ENCODE data around the gene GRAMD1C. TPM values are rescaled to one million over a fixed set of nuclear protein-coding genes. Genes with fewer than 3 reads are reported as not detected.

GRAMD1C gene
- total RNA-seq, 1 experiment from 2014 or later = 0.79 TPM

DNA sequence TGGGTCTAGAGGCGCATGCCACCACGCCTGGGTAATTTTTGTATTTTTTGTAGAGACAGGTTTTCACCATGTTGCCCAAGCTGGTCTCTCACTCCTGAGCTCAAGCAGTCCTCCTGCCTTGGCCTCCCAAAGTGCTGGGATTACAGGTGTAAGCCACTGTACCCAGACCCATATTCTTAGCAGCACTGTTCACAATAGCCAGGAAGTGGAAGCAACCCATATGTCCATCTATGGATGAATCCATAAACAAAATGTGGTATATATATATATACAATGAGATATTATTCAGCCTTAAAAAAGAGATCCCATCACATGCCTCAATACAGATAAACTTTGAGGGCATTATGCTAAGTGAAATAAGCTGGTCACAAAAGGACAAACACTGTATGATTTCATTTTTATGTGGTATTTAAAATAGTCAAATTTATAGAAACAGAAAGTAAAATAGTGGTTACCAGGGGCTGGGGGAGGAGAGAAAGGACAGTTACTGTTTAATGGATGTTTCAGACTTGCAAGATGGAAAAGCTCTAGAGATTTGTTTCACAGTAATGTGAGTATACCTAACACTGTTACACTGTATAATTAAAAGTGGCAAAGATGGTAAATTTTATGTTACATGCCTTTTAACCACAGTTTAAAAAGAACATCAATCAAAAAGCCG is 35.7 kb upstream of the GRAMD1C start:
- no peak for TF ChIP-seq CTCF (IDR thresholded peaks at IDR 0.05; ENCODE audit: unreplicated experiment)

GRCh38 chr3:113804661-113805060 is 33.9 kb upstream of the GRAMD1C start:
- Mint-ChIP-seq H3K36me3 (ENCODE audit: insufficient read depth, unreplicated experiment) (peaks cover 84% of the 10 kb centered on the region), H3K9me3 (ENCODE audit: unreplicated experiment) (no peaks in the 10 kb centered on the region), H3K27me3 (ENCODE audit: insufficient read depth, unreplicated experiment) (no peaks in the 10 kb centered on the region), H3K27ac (ENCODE audit: low read depth, unreplicated experiment) (no peak overlapping the region), H3K4me3 (ENCODE audit: unreplicated experiment) (no peak overlapping the region), H3K4me1 (ENCODE audit: insufficient read depth, unreplicated experiment) (no peaks in the 10 kb centered on the region)
- TF ChIP-seq CTCF (IDR thresholded peaks at IDR 0.05; ENCODE audit: unreplicated experiment) = no peak
- intact Hi-C loops (cut with micrococcal nuclease) = no loop called here
- DNase-seq (ENCODE audit: unreplicated experiment) = no peak
- ChIA-PET POLR2A (no interaction called here), CTCF (interaction anchor here (0.7 kb wide), 1 partner anchor 800 kb away, joined by 4 read pairs; no protein-coding TSS in a partner anchor)
- BruUV-seq (replicated peaks) = no TSS peak

More for the DNA sequence above, 35.7 kb upstream of the GRAMD1C start:
- Mint-ChIP-seq H3K27ac (ENCODE audit: low read depth, unreplicated experiment) (no peak overlapping the region), H3K4me3 (ENCODE audit: unreplicated experiment) (no peak overlapping the region), H3K36me3 (ENCODE audit: insufficient read depth, unreplicated experiment) (peaks cover 86% of the 10 kb centered on the region), H3K27me3 (ENCODE audit: insufficient read depth, unreplicated experiment) (no peaks in the 10 kb centered on the region), H3K9me3 (ENCODE audit: unreplicated experiment) (no peaks in the 10 kb centered on the region), H3K4me1 (ENCODE audit: insufficient read depth, unreplicated experiment) (no peaks in the 10 kb centered on the region)
- DNase-seq (ENCODE audit: unreplicated experiment) = no peak
- BruUV-seq (replicated peaks) = no TSS peak
- ChIA-PET CTCF (interaction anchor here (0.6 to 1.3 kb wide), 3 partner anchors 10 to 67 kb away, joined by 3 to 4 read pairs (median 3); partner anchors contain the start of gene GRAMD1C), POLR2A (interaction anchor here (1.3 to 2.9 kb wide), 3 partner anchors 14 to 55 kb away, joined by 3 to 11 read pairs (median 3); partner anchors contain the start of gene ATP6V1A)
- intact Hi-C loops (cut with micrococcal nuclease) = no loop called here

GRCh38 chr3:113805249-113805648 is 33.3 kb upstream of the GRAMD1C start:
- ChIA-PET POLR2A (no interaction called here), CTCF (interaction anchor here (0.7 to 1.1 kb wide), 2 partner anchors 39 to 800 kb away, joined by 4 to 9 read pairs; no protein-coding TSS in a partner anchor)
- no peak overlapping the region for H3K4me3 Mint-ChIP-seq (ENCODE audit: unreplicated experiment)
- H3K4me1 Mint-ChIP-seq (ENCODE audit: insufficient read depth, unreplicated experiment) = no peaks in the 10 kb centered on the region
- no peaks in the 10 kb centered on the region for H3K9me3 Mint-ChIP-seq (ENCODE audit: unreplicated experiment)
- no peaks in the 10 kb centered on the region for H3K27me3 Mint-ChIP-seq (ENCODE audit: insufficient read depth, unreplicated experiment)
- no peak for DNase-seq (ENCODE audit: unreplicated experiment)
- H3K27ac Mint-ChIP-seq (ENCODE audit: low read depth, unreplicated experiment) = no peak overlapping the region
- intact Hi-C loops (cut with micrococcal nuclease) = no loop called here
- H3K36me3 Mint-ChIP-seq (ENCODE audit: insufficient read depth, unreplicated experiment) = peaks cover 84% of the 10 kb centered on the region
- no TSS peak for BruUV-seq (replicated peaks)
- TF ChIP-seq CTCF (IDR thresholded peaks at IDR 0.05; ENCODE audit: unreplicated experiment) = no peak

GRCh38 chr3:113812854-113813253 is 25.7 kb upstream of the GRAMD1C start:
- POLR2A ChIA-PET = interaction anchor here (0.6 to 1.8 kb wide), 3 partner anchors 11 to 99 kb away, joined by 3 to 4 read pairs (median 3); no protein-coding TSS in a partner anchor
- no TSS peak for BruUV-seq (replicated peaks)
- no peak for TF ChIP-seq CTCF (IDR thresholded peaks at IDR 0.05; ENCODE audit: unreplicated experiment)
- no peaks in the 10 kb centered on the region for H3K27me3 Mint-ChIP-seq (ENCODE audit: insufficient read depth, unreplicated experiment)
- no peaks in the 10 kb centered on the region for H3K4me1 Mint-ChIP-seq (ENCODE audit: insufficient read depth, unreplicated experiment)
- peaks cover 39% of the 10 kb centered on the region for H3K36me3 Mint-ChIP-seq (ENCODE audit: insufficient read depth, unreplicated experiment)
- intact Hi-C loops (cut with micrococcal nuclease) = no loop called here
- no peaks in the 10 kb centered on the region for H3K9me3 Mint-ChIP-seq (ENCODE audit: unreplicated experiment)
- no peak for DNase-seq (ENCODE audit: unreplicated experiment)
- no peak overlapping the region for H3K27ac Mint-ChIP-seq (ENCODE audit: low read depth, unreplicated experiment)
- CTCF ChIA-PET = interaction anchor here (0.6 to 0.9 kb wide), 4 partner anchors 10 to 867 kb away, joined by 3 to 6 read pairs (median 3); no protein-coding TSS in a partner anchor
- H3K4me3 Mint-ChIP-seq (ENCODE audit: unreplicated experiment) = no peak overlapping the region
